ENCODE data around the gene MEX3B.

MEX3B gene

DNA sequence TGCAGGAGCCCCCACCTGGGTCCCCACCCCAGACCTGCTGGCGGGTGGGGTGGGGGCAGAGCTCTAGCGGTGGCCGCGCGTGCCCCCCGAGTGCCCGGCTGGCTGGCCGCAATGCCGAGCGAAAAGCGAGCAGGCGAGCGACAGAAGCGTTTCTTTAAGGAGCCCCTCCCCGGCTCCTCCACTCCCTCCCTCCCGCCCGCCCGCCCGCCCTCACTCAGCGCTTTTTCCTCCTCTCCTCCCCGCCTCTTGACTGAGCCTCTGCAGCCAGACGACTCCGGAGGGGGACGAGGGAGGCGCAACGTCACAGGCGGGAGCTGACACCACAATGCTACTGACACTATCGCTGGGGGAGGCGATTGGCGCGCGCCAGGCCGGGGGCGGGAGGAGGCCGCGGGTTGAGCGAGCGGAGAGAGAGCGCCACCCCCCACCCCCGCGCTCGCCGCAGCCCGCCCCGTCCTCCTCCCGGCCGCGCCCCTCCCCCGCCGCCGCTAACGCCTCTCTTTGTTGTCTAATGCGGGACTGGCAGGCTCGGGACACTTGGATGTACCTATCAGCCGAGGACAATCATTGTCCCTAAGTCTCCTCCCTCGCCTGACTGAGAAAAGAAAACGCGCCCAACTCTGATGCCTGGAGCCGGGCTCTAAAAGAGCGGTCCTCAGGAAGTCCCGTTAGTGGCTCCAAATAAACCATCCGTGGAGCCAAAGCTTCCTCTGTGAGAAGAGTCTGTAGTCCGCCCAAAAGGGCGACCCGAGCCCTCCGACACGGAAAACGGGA is at the start of gene MEX3B:
TSS of gene MEX3B (minus strand) at position 127 of the 774 bp plus-strand sequence. CDS start 313 bp downstream, outside the sequence.
- TF ChIP-seq GATA2 (IDR thresholded peaks at IDR 0.05; ENCODE audit: low read depth, low read length) (no peak), GATA3 (IDR thresholded peaks at IDR 0.05; ENCODE audit: low read depth, low read length) (no peak)

GRCh38 chr15:82093774-82094211 is 48.0 kb upstream of the MEX3B start:
- TF ChIP-seq GATA2 (IDR thresholded peaks at IDR 0.05; ENCODE audit: low read depth, low read length) = no peak
- no peak for TF ChIP-seq GATA3 (IDR thresholded peaks at IDR 0.05; ENCODE audit: low read depth, low read length)

DNA sequence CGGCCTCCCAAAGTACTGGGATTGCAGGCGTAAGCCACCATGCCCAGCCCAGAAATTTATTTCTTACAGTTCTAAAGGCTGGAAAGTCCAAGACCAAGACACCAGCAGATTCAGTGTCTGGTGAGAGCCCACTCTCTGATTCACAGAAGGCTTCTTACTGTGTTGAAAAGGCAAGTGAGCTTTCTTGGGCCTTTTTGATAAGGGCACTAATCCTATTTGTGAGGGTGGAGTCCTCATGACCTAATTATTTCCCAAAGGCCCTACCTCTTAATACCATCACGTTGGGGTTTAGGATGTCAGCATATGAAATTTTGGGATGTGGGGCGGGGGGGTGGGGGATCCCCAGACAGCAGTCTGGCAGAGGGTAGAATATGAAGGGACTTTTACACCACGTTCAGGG is 47.5 kb upstream of the MEX3B start:
- TF ChIP-seq GATA2 (IDR thresholded peaks at IDR 0.05; ENCODE audit: low read depth, low read length) (no peak), GATA3 (IDR thresholded peaks at IDR 0.05; ENCODE audit: low read depth, low read length) (no peak)

- TF ChIP-seq GATA3 (IDR thresholded peaks at IDR 0.05; ENCODE audit: low read depth, low read length) = no peak
- no peak for TF ChIP-seq GATA2 (IDR thresholded peaks at IDR 0.05; ENCODE audit: low read depth, low read length)
These were observed 45.9 kb upstream of the MEX3B start for GRCh38 chr15:82091636-82092140.

- TF ChIP-seq GATA3 (IDR thresholded peaks at IDR 0.05; ENCODE audit: low read depth, low read length) (no peak), GATA2 (IDR thresholded peaks at IDR 0.05; ENCODE audit: low read depth, low read length) (no peak)
These were observed 40.6 kb upstream of the MEX3B start for GRCh38 chr15:82086243-82086995.

GRCh38 chr15:82081914-82082762 is 36.3 kb upstream of the MEX3B start:
- TF ChIP-seq GATA3 (IDR thresholded peaks at IDR 0.05; ENCODE audit: low read depth, low read length) = no peak

GRCh38 chr15:82080774-82081173 is 35.0 kb upstream of the MEX3B start:
- TF ChIP-seq GATA2 (IDR thresholded peaks at IDR 0.05; ENCODE audit: low read depth, low read length) (no peak), GATA3 (IDR thresholded peaks at IDR 0.05; ENCODE audit: low read depth, low read length) (no peak)

- TF ChIP-seq GATA2 (IDR thresholded peaks at IDR 0.05; ENCODE audit: low read depth, low read length) = no peak
- no peak for TF ChIP-seq GATA3 (IDR thresholded peaks at IDR 0.05; ENCODE audit: low read depth, low read length)
These were observed 33.9 kb upstream of the MEX3B start for GRCh38 chr15:82079736-82080135.

DNA sequence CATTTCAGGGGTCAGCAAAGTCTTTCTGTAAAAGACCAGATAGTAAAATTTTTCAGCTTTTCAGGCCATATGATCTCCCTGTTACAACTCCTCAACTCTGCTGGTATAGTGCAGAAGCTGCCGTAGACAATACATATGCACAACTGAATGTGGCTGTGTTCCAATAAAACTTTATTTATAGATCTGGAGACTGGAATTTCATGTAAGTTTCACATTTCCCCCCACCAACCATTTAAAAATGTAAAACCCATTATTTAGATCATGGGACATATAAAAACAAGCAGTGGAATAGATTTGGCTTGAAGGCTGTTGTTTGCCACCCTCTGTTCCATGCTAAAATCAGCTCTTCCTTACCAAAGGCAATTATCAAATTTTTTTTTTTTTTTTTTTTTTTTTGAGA is 28.8 kb upstream of the MEX3B start:
- TF ChIP-seq GATA2 (IDR thresholded peaks at IDR 0.05; ENCODE audit: low read depth, low read length) = no peak
- no peak for TF ChIP-seq GATA3 (IDR thresholded peaks at IDR 0.05; ENCODE audit: low read depth, low read length)

DNA sequence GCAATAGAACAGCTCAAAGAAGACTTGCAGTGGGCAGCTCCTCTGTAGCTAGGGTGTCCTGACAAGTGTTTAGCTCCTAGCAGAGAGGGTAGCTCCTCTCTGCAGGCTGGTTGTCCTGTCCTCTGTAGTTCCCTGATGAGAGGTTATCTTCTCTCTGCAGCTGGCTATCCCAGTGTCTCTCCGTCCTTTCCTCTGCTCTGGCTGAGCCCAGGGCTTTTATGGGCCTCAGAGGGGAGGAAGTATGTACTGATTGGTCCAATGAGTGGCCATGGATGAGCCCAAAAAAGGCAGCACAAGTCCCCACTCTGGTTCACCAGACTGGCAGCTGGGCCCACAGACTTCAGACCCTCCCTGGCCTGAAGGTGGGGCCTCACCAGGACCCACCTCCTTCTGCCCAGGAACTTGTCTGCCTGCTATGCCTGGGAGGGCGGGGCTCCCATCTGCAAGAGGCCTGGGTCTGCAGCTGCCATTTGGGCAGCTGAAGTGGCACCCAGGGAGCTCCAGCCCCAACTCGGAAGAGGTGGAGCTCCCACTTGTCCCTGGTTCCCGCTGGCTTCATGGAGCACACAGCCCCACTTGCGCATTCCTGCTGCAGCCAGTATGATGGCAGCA is 27.2 kb upstream of the MEX3B start:
- no peak for TF ChIP-seq GATA3 (IDR thresholded peaks at IDR 0.05; ENCODE audit: low read depth, low read length)
- TF ChIP-seq GATA2 (IDR thresholded peaks at IDR 0.05; ENCODE audit: low read depth, low read length) = no peak

GRCh38 chr15:82066455-82066854 is 20.6 kb upstream of the MEX3B start:
- TF ChIP-seq GATA2 (IDR thresholded peaks at IDR 0.05; ENCODE audit: low read depth, low read length) (no peak), GATA3 (IDR thresholded peaks at IDR 0.05; ENCODE audit: low read depth, low read length) (no peak)

GRCh38 chr15:82064824-82065223 is 19.0 kb upstream of the MEX3B start:
- TF ChIP-seq GATA3 (IDR thresholded peaks at IDR 0.05; ENCODE audit: low read depth, low read length) = no peak
- TF ChIP-seq GATA2 (IDR thresholded peaks at IDR 0.05; ENCODE audit: low read depth, low read length) = no peak

Data from SH-SY5Y (cell line).